ENCODE data around the gene TGFB1I1. TPM values are rescaled to one million over a fixed set of nuclear protein-coding genes. Genes with fewer than 3 reads are reported as not detected.

TGFB1I1 gene
- total and polyA plus RNA-seq, 2 donors (not counting 3 experiments of a cell fraction or from before 2014, with no cell fraction given) = 73.7 to 115 TPM

- H3K27ac ChIP-seq (ENCODE audit: insufficient read depth, low read depth, low read length) = no peak overlapping the region
- dilution Hi-C loops (cut with MboI; ENCODE audit: extremely low pct_ligation_motif_present, low sequenced_read_pairs) = no loop called here
- FAIRE-seq = no peak
- H3K36me3 ChIP-seq (ENCODE audit: control insufficient read depth in 2 of 2, extremely low read depth in 1 of 2, insufficient read depth in 2 of 2, low read length in 2 of 2) = peaks cover 6 to 10% of the 10 kb centered on the region in 2 experiments
- peaks cover 3 to 24% of the 10 kb centered on the region in 2 experiments for H3K27me3 ChIP-seq (ENCODE audit: control insufficient read depth in 2 of 2, insufficient read depth in 2 of 2, low read length in 2 of 2)
- peaks cover 11% of the 10 kb centered on the region for H3K4me1 ChIP-seq (ENCODE audit: control insufficient read depth, extremely low read depth, insufficient read depth, low read length)
- H3K4me3 ChIP-seq (replicated peaks in 1 of 3; ENCODE audit: insufficient read depth in 1 of 3, low read depth in 1 of 3, low read length in 3 of 3) = peak overlapping the region in 1 of 3 experiments; percentile 5
- peak overlapping the region; percentile 1 for H2AFZ ChIP-seq (ENCODE audit: low read depth, low read length)
- POLR2A ChIA-PET = no interaction called here
- H3K4me2 ChIP-seq (ENCODE audit: insufficient read depth, low read length) = peak overlapping the region; percentile 9
- H3K9me3 ChIP-seq (replicated peaks; ENCODE audit: control insufficient read depth, insufficient read depth, low read length) = no peaks in the 10 kb centered on the region
- CTCF ChIA-PET = interaction anchor here (1.0 to 2.6 kb wide), 5 partner anchors 10 to 380 kb away, joined by 3 to 10 read pairs (median 4); no protein-coding TSS in a partner anchor
- TF ChIP-seq, protein P1, sequence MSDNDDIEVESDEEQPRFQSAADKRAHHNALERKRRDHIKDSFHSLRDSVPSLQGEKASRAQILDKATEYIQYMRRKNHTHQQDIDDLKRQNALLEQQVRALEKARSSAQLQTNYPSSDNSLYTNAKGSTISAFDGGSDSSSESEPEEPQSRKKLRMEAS (IDR thresholded peaks at IDR 0.05; ENCODE audit: insufficient read depth, insufficient read length) = no peak
- peak; percentile 56 for TF ChIP-seq EZH2 (IDR thresholded peaks at IDR 0.05; ENCODE audit: borderline replicate concordance, low read depth, low read length, severe bottlenecking)
- no peak overlapping the region for H3K9ac ChIP-seq (replicated peaks; ENCODE audit: extremely low read depth, insufficient read depth, low read length)
- no TSS peak for BruUV-seq (replicated peaks)
- no peaks in the 10 kb centered on the region for H4K20me1 ChIP-seq (replicated peaks; ENCODE audit: control insufficient read depth, extremely low read depth, insufficient read depth, low read length)
- no peaks in the 10 kb centered on the region for H3K79me2 ChIP-seq (ENCODE audit: control insufficient read depth, insufficient read depth, low read length)
- intact Hi-C loops (cut with micrococcal nuclease) = no loop called here
- DNase-seq (ENCODE audit: low read depth, low spot score) = peak; percentile 14
- H3K9me1 ChIP-seq (replicated peaks; ENCODE audit: control insufficient read depth, extremely low read depth, insufficient read depth, low read length) = no peaks in the 10 kb centered on the region
Measured at GRCh38 chr16:31488468-31489297, 16.7 kb downstream of the TGFB1I1 start.

DNA sequence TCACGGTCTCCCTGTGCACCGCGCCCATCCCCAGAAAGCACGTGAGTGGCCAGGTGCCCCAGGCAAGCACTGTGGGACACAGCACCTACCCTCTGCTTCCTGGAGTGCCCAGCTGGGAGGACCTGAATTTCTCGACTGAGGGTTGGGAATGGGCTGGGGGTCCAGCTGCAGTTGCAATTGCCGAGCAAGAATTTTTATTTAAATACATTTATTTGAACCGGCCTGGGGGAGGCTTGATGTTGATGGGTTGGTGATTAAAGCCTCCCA is 17.3 kb downstream of the TGFB1I1 start:
- H2AFZ ChIP-seq (ENCODE audit: low read depth, low read length) = no peak overlapping the region
- H3K4me3 ChIP-seq (replicated peaks in 1 of 3; ENCODE audit: insufficient read depth in 1 of 3, low read depth in 1 of 3, low read length in 3 of 3) = no peak overlapping the region
- intact Hi-C loops (cut with micrococcal nuclease) (no loop called here), dilution Hi-C loops (cut with MboI; ENCODE audit: extremely low pct_ligation_motif_present, low sequenced_read_pairs) (no loop called here)
- no peaks in the 10 kb centered on the region for H3K79me2 ChIP-seq (ENCODE audit: control insufficient read depth, insufficient read depth, low read length)
- no peaks in the 10 kb centered on the region for H3K9me1 ChIP-seq (replicated peaks; ENCODE audit: control insufficient read depth, extremely low read depth, insufficient read depth, low read length)
- POLR2A ChIA-PET = no interaction called here
- no peak overlapping the region for H3K9ac ChIP-seq (replicated peaks; ENCODE audit: extremely low read depth, insufficient read depth, low read length)
- no TSS peak for BruUV-seq (replicated peaks)
- CTCF ChIA-PET = interaction anchor here (2.6 kb wide), 1 partner anchor 29 kb away, joined by 10 read pairs; no protein-coding TSS in a partner anchor
- H3K36me3 ChIP-seq (ENCODE audit: control insufficient read depth in 2 of 2, extremely low read depth in 1 of 2, insufficient read depth in 2 of 2, low read length in 2 of 2) = peaks cover 6 to 13% of the 10 kb centered on the region in 2 experiments
- H3K4me1 ChIP-seq (ENCODE audit: control insufficient read depth, extremely low read depth, insufficient read depth, low read length) = peaks cover 11% of the 10 kb centered on the region
- no peak overlapping the region for H3K27ac ChIP-seq (ENCODE audit: insufficient read depth, low read depth, low read length)
- no peak overlapping the region for H3K4me2 ChIP-seq (ENCODE audit: insufficient read depth, low read length)
- DNase-seq (ENCODE audit: low read depth, low spot score) (no peak), FAIRE-seq (no peak)
- no peaks in the 10 kb centered on the region for H4K20me1 ChIP-seq (replicated peaks; ENCODE audit: control insufficient read depth, extremely low read depth, insufficient read depth, low read length)
- H3K9me3 ChIP-seq (replicated peaks; ENCODE audit: control insufficient read depth, insufficient read depth, low read length) = no peaks in the 10 kb centered on the region
- no peak for TF ChIP-seq MYC (IDR thresholded peaks at IDR 0.05; ENCODE audit: low read depth, low read length)
- TF ChIP-seq, protein P2, sequence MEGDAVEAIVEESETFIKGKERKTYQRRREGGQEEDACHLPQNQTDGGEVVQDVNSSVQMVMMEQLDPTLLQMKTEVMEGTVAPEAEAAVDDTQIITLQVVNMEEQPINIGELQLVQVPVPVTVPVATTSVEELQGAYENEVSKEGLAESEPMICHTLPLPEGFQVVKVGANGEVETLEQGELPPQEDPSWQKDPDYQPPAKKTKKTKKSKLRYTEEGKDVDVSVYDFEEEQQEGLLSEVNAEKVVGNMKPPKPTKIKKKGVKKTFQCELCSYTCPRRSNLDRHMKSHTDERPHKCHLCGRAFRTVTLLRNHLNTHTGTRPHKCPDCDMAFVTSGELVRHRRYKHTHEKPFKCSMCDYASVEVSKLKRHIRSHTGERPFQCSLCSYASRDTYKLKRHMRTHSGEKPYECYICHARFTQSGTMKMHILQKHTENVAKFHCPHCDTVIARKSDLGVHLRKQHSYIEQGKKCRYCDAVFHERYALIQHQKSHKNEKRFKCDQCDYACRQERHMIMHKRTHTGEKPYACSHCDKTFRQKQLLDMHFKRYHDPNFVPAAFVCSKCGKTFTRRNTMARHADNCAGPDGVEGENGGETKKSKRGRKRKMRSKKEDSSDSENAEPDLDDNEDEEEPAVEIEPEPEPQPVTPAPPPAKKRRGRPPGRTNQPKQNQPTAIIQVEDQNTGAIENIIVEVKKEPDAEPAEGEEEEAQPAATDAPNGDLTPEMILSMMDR (IDR thresholded peaks at IDR 0.05; ENCODE audit: extremely low read depth in 1 of 2, insufficient read depth in 1 of 2, low read depth in 1 of 2, low read length in 2 of 2) = no peak
- TF ChIP-seq FOS (IDR thresholded peaks at IDR 0.05; ENCODE audit: borderline replicate concordance, insufficient read depth, low read length) = no peak
- no peak for TF ChIP-seq GATA2 (IDR thresholded peaks at IDR 0.05; ENCODE audit: insufficient read depth, insufficient read length, low read depth, low read length)
- no peak for TF ChIP-seq JUN (IDR thresholded peaks at IDR 0.05; ENCODE audit: borderline replicate concordance, insufficient read depth, insufficient read length, low read depth)
- TF ChIP-seq POLR2AphosphoS5 (IDR thresholded peaks at IDR 0.05; ENCODE audit: insufficient read depth, low read depth, low read length) = no peak
- TF ChIP-seq, protein P1 (IDR thresholded peaks at IDR 0.05; ENCODE audit: insufficient read depth, insufficient read length) = no peak
- TF ChIP-seq POLR2A (IDR thresholded peaks at IDR 0.05; ENCODE audit: low read depth, low read length) = no peak
- H3K27me3 ChIP-seq (ENCODE audit: control insufficient read depth in 2 of 2, insufficient read depth in 2 of 2, low read length in 2 of 2) = peaks cover 3 to 24% of the 10 kb centered on the region in 2 experiments
